ACHN (cell line): ENCODE results near the gene SORCS1.

ENCODE experiments used
- DNase-seq: peaks from one replicate; pipeline ENCODE4 v3.0.0-alpha.2; 2015
- in situ Hi-C: cut with HindIII; loops from 2 replicates; pipeline ENCODE4 v1.10.0; 2017; ENCODE audit warnings: low sequenced_read_pairs, low pct_ligation_motif_present, low pct_unique_long_range_greater_than_20kb

Gene SORCS1

GRCh38 chr10:106971411-106971831 is 193.1 kb downstream of the SORCS1 start:
- in situ Hi-C loops, result no loop called here
- DNase-seq, result no peak

- in situ Hi-C loops, result no loop called here
- no peak for DNase-seq
Observed at GRCh38 chr10:106967452-106967851, 197.1 kb downstream of the SORCS1 start.

DNA sequence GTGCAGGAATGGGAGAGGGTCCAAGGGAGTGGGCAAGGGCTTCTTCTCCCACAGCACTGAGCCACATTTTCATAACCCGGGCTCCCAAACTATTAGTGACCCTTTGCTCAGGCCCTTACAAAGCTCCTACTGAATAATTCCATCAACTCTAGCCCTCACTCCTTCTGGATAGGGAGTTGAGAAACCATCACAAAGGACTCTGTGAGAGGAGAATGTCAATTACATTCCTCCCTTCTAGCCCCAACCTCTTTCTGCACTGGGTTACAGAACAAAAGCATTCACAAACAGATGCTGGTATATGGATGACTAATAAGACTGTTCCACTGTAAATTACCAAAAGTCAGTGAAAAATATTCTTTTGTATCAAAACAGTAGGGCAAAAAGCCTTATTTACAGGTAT is 203.7 kb downstream of the SORCS1 start:
- no peak for DNase-seq
- in situ Hi-C loops, result no loop called here

DNA sequence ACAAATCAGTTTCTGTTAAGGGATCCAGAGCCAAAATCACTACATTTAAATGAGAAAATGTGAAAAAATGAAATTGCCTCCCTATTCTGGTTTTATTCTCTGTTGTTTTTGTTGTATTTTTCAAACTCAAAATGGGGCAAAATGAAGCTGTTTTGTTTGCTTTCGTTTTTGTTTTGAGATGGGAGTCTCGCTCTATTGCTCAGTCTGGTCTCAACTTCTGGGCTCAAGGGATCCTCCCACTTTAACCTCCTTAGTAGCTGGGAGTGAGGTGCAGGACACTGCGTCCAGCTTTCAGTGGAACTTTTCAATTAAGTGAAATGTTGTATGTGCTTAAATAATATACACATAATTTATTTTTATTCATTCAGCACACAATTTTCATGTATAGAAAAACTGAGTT is 205.0 kb downstream of the SORCS1 start:
- no peak for DNase-seq
- in situ Hi-C loops, result no loop called here

- no peak for DNase-seq
- in situ Hi-C loops, result no loop called here
Observed at GRCh38 chr10:106958589-106959361, 205.7 kb downstream of the SORCS1 start.

- DNase-seq, result no peak
- in situ Hi-C loops, result no loop called here
Observed at GRCh38 chr10:106957823-106958588, 206.5 kb downstream of the SORCS1 start.

GRCh38 chr10:106956216-106956915 is 208.1 kb downstream of the SORCS1 start:
- in situ Hi-C loops, result no loop called here
- DNase-seq, result no peak

- DNase-seq, result no peak
- in situ Hi-C loops, result no loop called here
Observed at GRCh38 chr10:106955133-106955532, 209.4 kb downstream of the SORCS1 start.

DNA sequence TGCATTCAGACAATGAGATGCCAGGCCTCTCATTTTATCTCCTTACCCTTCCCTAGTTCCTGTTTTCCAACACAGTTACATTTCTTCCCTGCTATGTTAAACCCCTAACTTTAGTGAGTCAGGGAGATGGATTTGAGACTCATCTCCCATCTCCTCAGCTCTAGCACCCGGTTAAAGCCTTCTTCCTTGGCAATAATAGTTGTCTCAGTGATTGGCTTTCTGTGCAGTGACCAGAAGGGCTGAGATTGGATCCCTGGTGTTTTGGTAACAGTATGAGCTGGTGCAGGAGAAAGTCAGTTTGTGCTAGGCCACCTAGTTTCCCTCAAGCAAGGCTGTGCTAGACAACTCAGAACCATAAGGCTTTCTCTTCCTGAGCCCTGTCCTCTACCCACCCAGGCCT is 212.5 kb downstream of the SORCS1 start:
- no peak for DNase-seq
- in situ Hi-C loops, result no loop called here

- no peak for DNase-seq
- in situ Hi-C loops, result no loop called here
Observed at GRCh38 chr10:106949680-106950478, 214.6 kb downstream of the SORCS1 start.

DNA sequence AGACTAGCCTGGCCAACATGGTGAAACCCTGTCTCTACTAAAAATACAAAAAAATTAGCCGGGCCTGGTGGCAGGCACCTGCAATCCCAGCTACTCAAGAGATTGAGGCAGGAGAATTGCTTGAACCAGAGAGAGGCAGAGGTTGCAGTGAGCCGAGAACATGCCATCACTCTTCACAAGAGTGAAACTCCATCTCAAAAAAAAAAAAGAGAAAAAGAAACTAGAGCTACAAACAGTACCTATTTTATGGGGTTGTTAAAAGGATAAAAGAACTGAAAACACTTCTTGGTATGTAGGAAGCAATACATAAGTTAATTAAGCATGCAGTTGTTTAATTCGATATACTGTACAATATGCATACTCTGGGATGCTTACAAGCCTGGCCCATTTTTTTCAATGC is 216.9 kb downstream of the SORCS1 start:
- in situ Hi-C loops, result no loop called here

GRCh38 chr10:106942035-106942662 is 222.4 kb downstream of the SORCS1 start:
- in situ Hi-C loops, result no loop called here
- no peak for DNase-seq

More for the DNA sequence above, 216.9 kb downstream of the SORCS1 start:
- no peak for DNase-seq

DNA sequence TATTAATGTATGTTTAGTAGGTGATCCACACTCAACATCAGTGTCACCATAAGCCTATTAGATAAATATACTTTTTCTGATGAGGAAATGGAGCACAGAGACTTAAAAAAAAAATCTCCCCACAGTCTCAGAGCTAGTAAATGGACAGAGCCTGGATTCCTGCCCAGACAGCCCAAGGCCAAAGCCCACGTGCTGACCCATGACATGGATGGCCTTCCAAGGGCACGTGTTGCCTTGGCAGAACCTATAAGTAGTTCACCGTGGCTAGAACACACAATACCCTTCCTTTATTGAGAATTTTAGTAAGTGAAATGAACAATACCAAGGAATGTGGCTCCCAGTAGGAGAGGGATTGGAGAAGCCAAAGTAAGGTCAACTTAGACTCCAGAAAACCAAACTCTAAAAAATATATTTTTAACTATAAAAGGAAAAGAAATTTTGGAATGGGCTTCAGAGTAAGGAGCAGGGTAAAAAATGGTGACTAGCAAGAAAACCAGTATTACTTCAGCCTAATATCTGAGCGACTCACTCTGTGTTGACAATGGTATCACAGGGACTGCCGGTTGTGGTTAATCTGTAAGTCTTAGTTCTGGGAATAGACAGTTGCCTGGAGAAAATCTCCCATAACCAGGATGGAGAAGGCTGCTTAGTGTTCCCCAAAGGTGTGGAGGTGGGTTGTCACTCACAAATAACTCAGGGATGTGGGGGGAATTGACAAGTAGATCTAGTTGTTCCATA is 223.0 kb downstream of the SORCS1 start:
- DNase-seq, result no peak
- in situ Hi-C loops, result no loop called here

GRCh38 chr10:106938513-106938912 is 226.0 kb downstream of the SORCS1 start:
- in situ Hi-C loops, result no loop called here
- DNase-seq, result no peak

GRCh38 chr10:106935978-106936451 is 228.5 kb downstream of the SORCS1 start:
- in situ Hi-C loops, result no loop called here
- no peak for DNase-seq

- no peak for DNase-seq
- in situ Hi-C loops, result no loop called here
Observed at GRCh38 chr10:106931853-106932249, 232.7 kb downstream of the SORCS1 start.

DNA sequence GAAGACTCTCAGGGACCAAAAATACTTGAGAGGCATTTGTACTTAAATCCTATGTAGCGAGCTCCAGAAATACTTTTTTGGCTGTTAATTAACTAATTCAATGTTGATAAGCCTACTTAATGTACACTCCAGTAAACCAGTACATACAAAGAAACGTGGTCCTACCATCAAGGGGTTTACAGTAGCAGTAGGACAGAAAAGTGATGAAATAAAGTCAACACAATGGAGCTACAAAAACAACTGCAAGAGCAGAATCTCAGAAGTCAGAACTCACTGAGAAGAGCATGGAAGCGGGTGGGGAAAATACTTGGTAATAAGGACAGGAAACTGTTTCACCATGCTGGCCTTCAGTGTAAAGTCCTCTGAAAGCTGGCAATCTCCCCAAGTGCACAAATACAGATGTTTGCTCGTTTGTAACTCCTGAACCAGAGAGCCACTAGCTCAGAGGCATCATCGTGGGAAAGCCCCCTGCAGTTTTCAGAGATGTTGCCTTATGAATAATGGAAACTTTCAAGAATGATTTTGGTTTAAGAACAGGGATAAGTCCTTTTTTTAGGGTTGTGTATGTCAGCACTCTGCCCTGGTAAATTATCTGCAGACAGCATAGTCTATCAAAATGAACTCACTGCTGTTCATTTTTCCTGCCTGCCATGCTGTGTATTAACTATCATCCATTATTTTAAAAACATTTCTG is 233.2 kb downstream of the SORCS1 start:
- DNase-seq, result no peak

More for the DNA sequence above, 233.2 kb downstream of the SORCS1 start:
- in situ Hi-C loops, result no loop called here
